NCI-H460 (cell line): ENCODE measurements around the gene OR13G1. TPM values are rescaled to one million over a fixed set of nuclear protein-coding genes. Genes with fewer than 3 reads are reported as not detected.

Experiments used
- total RNA-seq: library from RNA; depleted of rRNA; stranded (reverse); fragments of >200 nt; shearing (Covaris generic); gene quantifications from 2 replicates; pipeline ENCODE4 v1.2.3, GENCODE V29; 2014; rRNA removed

OR13G1 gene
- total RNA-seq, 1 experiment from 2014 or later, result not detected

Other genes starting within 250 kb of the OR13G1 start
- gene OR2B11, start 221.6 kb downstream of the OR13G1 start, total RNA-seq, result not detected in 2 replicates
- gene OR2C3, start 143.3 kb downstream of the OR13G1 start, total RNA-seq, result not detected in 2 replicates
- not detected in 2 replicates for gene GCSAML, start 130.6 kb downstream of the OR13G1 start, total RNA-seq
- not detected in 2 replicates for gene OR2G2, start 91.4 kb downstream of the OR13G1 start, total RNA-seq
- not detected in 2 replicates for gene OR2G3, start 74.2 kb downstream of the OR13G1 start, total RNA-seq
- gene OR6F1, start 36.9 kb upstream of the OR13G1 start, total RNA-seq, result not detected in 2 replicates
- gene OR14K1, start 58.9 kb upstream of the OR13G1 start, total RNA-seq, result not detected in 2 replicates
- not detected in 2 replicates for gene OR14A2, start 68.4 kb upstream of the OR13G1 start, total RNA-seq
- gene OR1C1, start 80.8 kb upstream of the OR13G1 start, total RNA-seq, result 0.02 TPM in 1 of 2 replicates, not detected in the other
- not detected in 2 replicates for gene OR14A16, start 144.4 kb upstream of the OR13G1 start, total RNA-seq
- gene OR11L1, start 162.2 kb upstream of the OR13G1 start, total RNA-seq, result not detected in 2 replicates
- not detected in 2 replicates for gene TRIM58, start 177.4 kb upstream of the OR13G1 start, total RNA-seq
- not detected in 2 replicates for gene OR2W3, start 215.8 kb upstream of the OR13G1 start, total RNA-seq
- not detected in 2 replicates for gene OR2T8, start 240.5 kb upstream of the OR13G1 start, total RNA-seq
- not detected in 2 replicates for gene OR2AJ1, start 245.2 kb upstream of the OR13G1 start, total RNA-seq